Effector memory CD4-positive, alpha-beta T cell (primary cell): ENCODE measurements around the gene SLC23A3.
A peak's percentile ranks its signal among the peaks of the same experiment; 100 is the strongest.

Source experiments
- DNase-seq, 3 donors: peaks; one replicate each; pipeline ENCODE4 v3.0.0-alpha.2; 2020
- H3K27ac ChIP-seq: 2 replicates; pipeline ENCODE4 v1.7.0; 2013; ENCODE audit warnings: mild to moderate bottlenecking, low read length, moderate library complexity; ENCODE audit not compliant: insufficient read depth, poor library complexity, severe bottlenecking
- H3K27me3 ChIP-seq: replicated peaks from 2 replicates; pipeline ENCODE4 v1.7.0; 2013; ENCODE audit warnings: mild to moderate bottlenecking, low read length; ENCODE audit not compliant: insufficient read depth, control insufficient read depth, poor library complexity, severe bottlenecking
- H3K36me3 ChIP-seq: 2 replicates; pipeline ENCODE4 v1.7.0; 2013; ENCODE audit warnings: mild to moderate bottlenecking, low read length, moderate library complexity; ENCODE audit not compliant: control insufficient read depth, insufficient read depth
- H3K4me1 ChIP-seq: 2 replicates; pipeline ENCODE4 v1.7.0; 2013; ENCODE audit warnings: low read length, mild to moderate bottlenecking; ENCODE audit not compliant: control insufficient read depth, insufficient read depth, poor library complexity, severe bottlenecking
- H3K4me3 ChIP-seq: 2 replicates; pipeline ENCODE4 v1.7.0; 2013; ENCODE audit warnings: low read length, low read depth, mild to moderate bottlenecking; ENCODE audit not compliant: insufficient read depth, poor library complexity, severe bottlenecking
- H3K9me3 ChIP-seq: 2 replicates; pipeline ENCODE4 v1.7.0; 2013; ENCODE audit warnings: mild to moderate bottlenecking, low read length, moderate library complexity; ENCODE audit not compliant: control insufficient read depth
- total RNA-seq, 3 donors: gene quantifications; one replicate each; lab custom pipeline; 2026; lab: John Stamatoyannopoulos, UW

The SLC23A3 gene
- total RNA-seq, result 0 to 0.96 (median 0) reads per million in 3 donors

GRCh38 chr2:219169930-219170654 is at the start of gene SLC23A3:
SLC23A3 (minus strand) TSS chr2:219170029; CDS start chr2:219169984, 45 bp downstream.
- Histone ChIP-seq H3K27ac (no peak within 1 kb of the TSS), H3K27me3 (no peaks in the 10 kb centered on the region), H3K36me3 (peaks cover 31% of the 10 kb centered on the region), H3K4me1 (peaks cover 9% of the 10 kb centered on the region), H3K9me3 (no peaks in the 10 kb centered on the region), H3K4me3 (no peak within 1 kb of the TSS)
- no peak for DNase-seq

- DNase-seq, result peak; percentile 74 to 85 (median 85)
- Histone ChIP-seq H3K36me3 (peaks cover 33% of the 10 kb centered on the region), H3K27me3 (no peaks in the 10 kb centered on the region), H3K27ac (peak within 1 kb of the TSS; percentile 51), H3K4me1 (peaks cover 17% of the 10 kb centered on the region), H3K9me3 (no peaks in the 10 kb centered on the region), H3K4me3 (peak within 1 kb of the TSS; percentile 73)
Measured at GRCh38 chr2:219218732-219219701, 49.2 kb upstream of the SLC23A3 start, which contains the start of gene ABCB6. ABCB6 (minus strand) TSS chr2:219218958; CDS start chr2:219218673, 285 bp downstream.

GRCh38 chr2:219218217-219218731 is 48.4 kb upstream of the SLC23A3 start:
- Histone ChIP-seq H3K36me3 (peaks cover 25% of the 10 kb centered on the region), H3K4me3 (peak overlapping the region; percentile 73), H3K27ac (peak overlapping the region; percentile 51), H3K9me3 (no peaks in the 10 kb centered on the region), H3K27me3 (no peaks in the 10 kb centered on the region), H3K4me1 (peaks cover 17% of the 10 kb centered on the region)
- no peak for DNase-seq

- DNase-seq, result no peak
- Histone ChIP-seq H3K27ac (no peak overlapping the region), H3K9me3 (no peaks in the 10 kb centered on the region), H3K36me3 (peaks cover 11% of the 10 kb centered on the region), H3K27me3 (no peaks in the 10 kb centered on the region), H3K4me1 (peaks cover 17% of the 10 kb centered on the region), H3K4me3 (no peak overlapping the region)
Measured at GRCh38 chr2:219216535-219216915, 46.7 kb upstream of the SLC23A3 start.

- Histone ChIP-seq H3K27ac (no peak overlapping the region), H3K4me1 (peaks cover 22% of the 10 kb centered on the region), H3K4me3 (no peak overlapping the region), H3K36me3 (peaks cover 7% of the 10 kb centered on the region), H3K9me3 (no peaks in the 10 kb centered on the region), H3K27me3 (no peaks in the 10 kb centered on the region)
- no peak for DNase-seq
Measured at GRCh38 chr2:219215871-219216534, 46.2 kb upstream of the SLC23A3 start.

- no peak overlapping the region for H3K27ac ChIP-seq
- DNase-seq, result no peak
- H3K4me3 ChIP-seq, result no peak overlapping the region
- H3K27me3 ChIP-seq, result no peaks in the 10 kb centered on the region
- peaks cover 4% of the 10 kb centered on the region for H3K36me3 ChIP-seq
- no peaks in the 10 kb centered on the region for H3K9me3 ChIP-seq
- peaks cover 22% of the 10 kb centered on the region for H3K4me1 ChIP-seq
Measured at GRCh38 chr2:219214786-219215185, 45.0 kb upstream of the SLC23A3 start.

- H3K36me3 ChIP-seq, result peaks cover 4% of the 10 kb centered on the region
- no peak overlapping the region for H3K4me3 ChIP-seq
- no peaks in the 10 kb centered on the region for H3K27me3 ChIP-seq
- H3K27ac ChIP-seq, result no peak overlapping the region
- H3K4me1 ChIP-seq, result peaks cover 18% of the 10 kb centered on the region
- H3K9me3 ChIP-seq, result no peaks in the 10 kb centered on the region
- no peak for DNase-seq
Measured at GRCh38 chr2:219214141-219214540, 44.3 kb upstream of the SLC23A3 start.

GRCh38 chr2:219213486-219214071 is 43.8 kb upstream of the SLC23A3 start:
- peaks cover 4% of the 10 kb centered on the region for H3K36me3 ChIP-seq

GRCh38 chr2:219213026-219213415 is 43.2 kb upstream of the SLC23A3 start:
- H3K36me3 ChIP-seq, result peaks cover 4% of the 10 kb centered on the region
- peaks cover 9% of the 10 kb centered on the region for H3K4me1 ChIP-seq
- H3K27me3 ChIP-seq, result no peaks in the 10 kb centered on the region
- no peak overlapping the region for H3K27ac ChIP-seq
- DNase-seq, result no peak
- H3K9me3 ChIP-seq, result no peaks in the 10 kb centered on the region
- no peak overlapping the region for H3K4me3 ChIP-seq

More at GRCh38 chr2:219213486-219214071, 43.8 kb upstream of the SLC23A3 start:
- Histone ChIP-seq H3K4me3 (no peak overlapping the region), H3K9me3 (no peaks in the 10 kb centered on the region), H3K27ac (no peak overlapping the region), H3K4me1 (peaks cover 15% of the 10 kb centered on the region), H3K27me3 (no peaks in the 10 kb centered on the region)
- DNase-seq, result no peak
